PFSK-1 (cell line): ENCODE measurements around the gene SNX17.

Source experiments
- FOXP2 ChIP-seq: optimal IDR thresholded peaks from 2 replicates; pipeline ENCODE3; 2011; ENCODE audit warnings: borderline replicate concordance, control low read depth, inconsistent platforms; ENCODE audit not compliant: insufficient read depth; ENCODE audit errors: extremely low read length, extremely low read depth
- POLR2AphosphoS5 ChIP-seq: IDR thresholded peaks from 2 replicates; pipeline ENCODE4 v1.6.1; 2012; ENCODE audit warnings: low read depth, mild to moderate bottlenecking, control low read depth, low read length, moderate library complexity
- REST ChIP-seq, 2 experiments: IDR thresholded peaks; 2 replicates each; pipeline versions ENCODE4 v1.6.1 to v1.8.0; 2011 to 2012; ENCODE audit warnings: low read depth in 2 of 2, low read length in 2 of 2, control low read depth in 1 of 2, inconsistent platforms in 1 of 2, mild to moderate bottlenecking in 1 of 2, moderate library complexity in 1 of 2; ENCODE audit not compliant: insufficient read depth in 1 of 2
- SIN3A ChIP-seq: IDR thresholded peaks from 2 replicates; pipeline ENCODE4 v1.6.1; 2012; ENCODE audit warnings: mild to moderate bottlenecking, low read length, moderate library complexity, borderline replicate concordance; ENCODE audit not compliant: insufficient read depth

DNA sequence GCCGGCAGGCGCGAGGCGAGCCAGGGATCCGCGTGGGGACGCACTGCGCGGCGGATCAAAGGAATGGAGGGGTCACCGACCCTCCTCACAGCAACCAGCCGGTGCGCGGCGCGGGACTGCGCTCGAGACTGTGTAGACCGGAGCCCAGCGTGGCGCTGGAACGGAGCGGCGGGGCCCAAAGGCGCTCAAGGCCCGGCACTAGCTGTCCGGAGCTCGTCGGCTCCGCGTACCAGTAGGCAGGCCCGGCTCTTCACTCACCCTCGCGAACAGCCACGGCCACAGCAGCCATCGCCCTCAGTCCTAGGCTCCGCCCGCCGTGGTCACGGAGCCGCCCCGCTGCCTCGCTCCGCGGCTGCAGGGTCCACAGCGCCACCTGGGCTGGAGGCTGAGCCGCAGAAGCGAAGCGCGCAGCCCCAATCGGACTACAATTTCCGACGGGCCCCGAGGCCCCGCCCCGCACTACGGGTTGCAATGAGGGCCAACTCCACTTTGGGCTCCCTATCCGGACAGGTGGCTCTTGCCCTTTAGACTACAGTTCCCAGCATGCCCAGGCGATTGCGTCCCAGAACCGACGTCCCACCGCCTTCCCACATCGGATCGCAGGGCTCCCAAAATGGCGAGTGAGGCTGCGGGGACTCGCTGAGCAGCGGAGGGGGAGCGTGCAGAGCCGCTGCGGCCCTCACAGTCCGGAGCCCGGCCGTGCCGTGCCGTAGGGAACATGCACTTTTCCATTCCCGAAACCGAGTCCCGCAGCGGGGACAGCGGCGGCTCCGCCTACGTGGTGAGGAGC, at the start of gene SNX17, which contains the start of gene EIF2B4:
- TF ChIP-seq REST (IDR thresholded peaks at IDR 0.05; ENCODE audit: insufficient read depth in 1 of 2, low read depth in 2 of 2, low read length in 2 of 2), result peak; percentile 13 to 44; a peak in 1 of 4 replicates
- TF ChIP-seq SIN3A, result peak; percentile 25; the same call in 1 of the 2 replicates
- peak; percentile 86 for TF ChIP-seq POLR2AphosphoS5
- TF ChIP-seq FOXP2, result no peak
